IMR-90 (cell line): ENCODE data around the gene LYRM4. TPM values are rescaled to one million over a fixed set of nuclear protein-coding genes. Genes with fewer than 3 reads are reported as not detected.

Experiments used
- ATAC-seq: fragments of 200-7000 bp; cut with Tn5 transposase; 2 replicates; pipeline ENCODE4 v1.9.1; 2020; ENCODE audit warnings: low read depth, mild to moderate bottlenecking, moderate library complexity
- BruUV-seq: library from RNA; stranded (reverse); fragments of 400-500 nt; replicated peaks from 2 replicates; lab custom pipeline; 2021; lab: Mats Ljungman, UMichigan
- CTCF ChIA-PET: fragments of 300-600 bp; formaldehyde crosslinking; extraction: SDS; loops from one replicate; lab custom pipeline; 2021; ENCODE audit warnings: antibody characterized with exemption; lab: Yijun Ruan, JAX
- POLR2A ChIA-PET: fragments of 300-600 bp; sonication (Branson Sonifier 250); formaldehyde crosslinking; loops from one replicate; lab custom pipeline; 2022; ENCODE audit warnings: antibody characterized with exemption; ENCODE audit not compliant: unreplicated experiment; lab: Charles Lee
- DNase-seq: peaks from one replicate; pipeline ENCODE4 v3.0.0; 2013
- H2AFZ ChIP-seq: replicated peaks from 2 replicates; pipeline ENCODE3; 2013; ENCODE audit warnings: low read length, mild to moderate bottlenecking; ENCODE audit not compliant: poor library complexity
- H2AK5ac ChIP-seq: 2 replicates; pipeline ENCODE4 v1.6.1; 2013; ENCODE audit warnings: low read depth, low read length, inconsistent platforms
- H2AK9ac ChIP-seq: replicated peaks from 2 replicates; pipeline ENCODE3; 2013; ENCODE audit warnings: mild to moderate bottlenecking, low read depth, low read length, moderate library complexity; ENCODE audit not compliant: poor library complexity
- H2BK120ac ChIP-seq: 2 replicates; pipeline ENCODE4 v1.6.1; 2013; ENCODE audit warnings: low read depth, low read length, inconsistent platforms
- H2BK15ac ChIP-seq: 3 replicates; pipeline ENCODE4 v1.6.1; 2013; ENCODE audit warnings: low read depth, low read length, inconsistent platforms
- H2BK20ac ChIP-seq: 2 replicates; pipeline ENCODE4 v1.6.1; 2013; ENCODE audit warnings: low read depth, mild to moderate bottlenecking, inconsistent platforms, low read length, moderate library complexity
- H2BK5ac ChIP-seq: 2 replicates; pipeline ENCODE4 v1.6.1; 2013; ENCODE audit warnings: mild to moderate bottlenecking, low read depth, low read length, inconsistent platforms; ENCODE audit not compliant: poor library complexity, severe bottlenecking
- H3K14ac ChIP-seq: replicated peaks from 2 replicates; pipeline ENCODE4 v1.6.1; 2013; ENCODE audit warnings: low read depth, low read length, inconsistent platforms
- H3K18ac ChIP-seq: 2 replicates; pipeline ENCODE4 v1.6.1; 2013; ENCODE audit warnings: low read depth, low read length, control low read depth
- H3K23ac ChIP-seq: 2 replicates; pipeline ENCODE4 v1.6.1; 2013; ENCODE audit warnings: low read depth, low read length, inconsistent platforms
- H3K27ac ChIP-seq: 2 replicates; pipeline ENCODE4 v1.5.1; 2013; ENCODE audit warnings: mild to moderate bottlenecking, control low read depth, low read length; ENCODE audit not compliant: insufficient read depth
- H3K27me3 ChIP-seq: 2 replicates; pipeline ENCODE4 v1.6.1; 2013; ENCODE audit warnings: low read length; ENCODE audit not compliant: control insufficient read depth, insufficient read depth
- H3K36me3 ChIP-seq: 2 replicates; pipeline ENCODE4 v1.6.1; 2013; ENCODE audit warnings: low read length, mixed read lengths; ENCODE audit not compliant: control insufficient read depth, insufficient read depth
- H3K4ac ChIP-seq: 2 replicates; pipeline ENCODE4 v1.6.1; 2013; ENCODE audit warnings: low read depth, low read length, inconsistent platforms
- H3K4me1 ChIP-seq: 2 replicates; pipeline ENCODE4 v1.6.1; 2013; ENCODE audit warnings: low read length, mixed read lengths; ENCODE audit not compliant: control insufficient read depth, insufficient read depth
- H3K4me2 ChIP-seq: 2 replicates; pipeline ENCODE4 v1.6.1; 2013; ENCODE audit warnings: low read depth, mild to moderate bottlenecking, control low read depth, low read length, moderate library complexity
- H3K4me3 ChIP-seq: 2 replicates; pipeline ENCODE4 v1.5.1; 2013; ENCODE audit warnings: low read depth, mild to moderate bottlenecking, control low read depth, low read length, moderate library complexity; ENCODE audit not compliant: insufficient read depth
- H3K56ac ChIP-seq: 2 replicates; pipeline ENCODE4 v1.6.1; 2013; ENCODE audit warnings: low read length, inconsistent platforms; ENCODE audit not compliant: insufficient read depth; ENCODE audit errors: extremely low read depth
- H3K79me1 ChIP-seq, 2 experiments: 2 replicates each; pipeline ENCODE4 v1.6.1; 2013; ENCODE audit warnings: low read length in 2 of 2, inconsistent platforms in 1 of 2, low read depth in 1 of 2
- H3K9ac ChIP-seq: 2 replicates; pipeline ENCODE4 v1.6.1; 2013; ENCODE audit warnings: low read depth, low read length, control low read depth
- H3K9me1 ChIP-seq: 2 replicates; pipeline ENCODE4 v1.6.1; 2013; ENCODE audit warnings: low read length, inconsistent platforms; ENCODE audit not compliant: insufficient read depth
- H3K9me3 ChIP-seq: 2 replicates; pipeline ENCODE4 v1.6.1; 2013; ENCODE audit warnings: low read length; ENCODE audit not compliant: control insufficient read depth, insufficient read depth
- H4K20me1 ChIP-seq: 2 replicates; pipeline ENCODE4 v1.6.1; 2013; ENCODE audit warnings: low read length, inconsistent platforms; ENCODE audit not compliant: insufficient read depth
- H4K5ac ChIP-seq: 2 replicates; pipeline ENCODE4 v1.6.1; 2013; ENCODE audit warnings: mild to moderate bottlenecking, low read depth, low read length, control low read depth
- H4K8ac ChIP-seq, 2 experiments: 2 replicates each; pipeline ENCODE4 v1.6.1; 2013; ENCODE audit warnings: low read depth in 2 of 2, low read length in 2 of 2, control low read depth in 1 of 2, inconsistent platforms in 1 of 2
- H4K91ac ChIP-seq: 2 replicates; pipeline ENCODE4 v1.6.1; 2013; ENCODE audit warnings: low read depth, low read length, inconsistent platforms; ENCODE audit not compliant: insufficient read depth
- CEBPB ChIP-seq: IDR thresholded peaks from 2 replicates; pipeline ENCODE4 v1.6.1; 2012; ENCODE audit warnings: low read depth, low read length, improper control_type of control experiment
- MAFK ChIP-seq: IDR thresholded peaks from 2 replicates; pipeline ENCODE4 v1.6.1; 2012; ENCODE audit warnings: low read depth, low read length, improper control_type of control experiment
- RAD21 ChIP-seq: IDR thresholded peaks from 2 replicates; pipeline ENCODE4 v1.6.1; 2012; ENCODE audit warnings: low read length, improper control_type of control experiment
- RCOR1 ChIP-seq: IDR thresholded peaks from 2 replicates; pipeline ENCODE4 v1.6.1; 2012; ENCODE audit warnings: mild to moderate bottlenecking, low read length, improper control_type of control experiment; ENCODE audit not compliant: insufficient replicate concordance
- SMC3 ChIP-seq: fragments of 150-350 bp; IDR thresholded peaks from 2 replicates; pipeline ENCODE4 v1.6.1; 2016; ENCODE audit warnings: low read depth, mild to moderate bottlenecking, antibody characterized with exemption, low read length, moderate library complexity
- WGBS, 2 experiments: methylation state at CpG; one replicate each; pipeline versions ENCODE4 v1.1.5 to v1.1.7; 2013; ENCODE audit warnings: missing lambda C conversion rate in 2 of 2; ENCODE audit not compliant: insufficient read length in 1 of 2; ENCODE audit errors: extremely low coverage in 2 of 2; 5-methylcytosine and 5-hydroxymethylcytosine counted together
- dilution Hi-C: fragments of 300-500 bp; cut with HindIII; formaldehyde crosslinking; loops from one replicate; pipeline ENCODE4 v1.14.3; 2018; ENCODE audit warnings: low sequenced_read_pairs; ENCODE audit not compliant: unreplicated experiment
- in situ Hi-C: fragments of 300-500 bp; cut with MboI; formaldehyde crosslinking; loops from 3 replicates; pipeline ENCODE4 v1.14.3; 2019; ENCODE audit warnings: low sequenced_read_pairs, inconsistent platforms, mixed read lengths
- intact Hi-C: fragments of 100-400 bp; cut with micrococcal nuclease; formaldehyde crosslinking; loops from 2 replicates; pipeline ENCODE4 v1.10.0; 2022
- polyA plus RNA-seq, 3 experiments: library from polyadenylated mRNA; depleted of rRNA; stranded (reverse); fragments of >200 nt; gene quantifications; 2 replicates each; pipeline ENCODE4 v1.2.3, GENCODE V29; 2012; ENCODE audit warnings: low replicate concordance in 1 of 3
- total RNA-seq: library from RNA; depleted of rRNA; stranded (reverse); fragments of >200 nt; gene quantifications from 2 replicates; pipeline ENCODE4 v1.2.3, GENCODE V29; 2012

Gene LYRM4
- total and polyA plus RNA-seq, 2 of the 4 experiments (the other 2 are of a cell fraction) = 11.5 to 26.6 TPM

DNA sequence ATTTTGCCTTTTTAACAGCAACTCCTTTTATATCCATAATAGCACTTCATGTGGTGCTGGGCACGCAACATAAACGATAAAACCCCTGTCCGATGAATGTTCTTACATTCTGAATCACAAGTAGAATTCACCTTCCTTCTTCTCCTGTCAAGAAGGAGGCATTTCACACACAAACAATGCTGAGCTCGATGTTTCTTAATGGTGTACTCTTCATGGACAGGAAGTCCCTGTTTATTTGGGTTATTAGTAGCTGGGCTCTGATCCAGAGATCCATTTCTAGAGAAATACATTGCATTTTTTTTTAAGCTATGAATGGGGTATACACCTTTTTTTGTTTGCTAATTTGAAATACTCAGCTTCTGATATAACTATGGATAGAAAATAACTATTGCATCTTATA is 93.2 kb downstream of the LYRM4 start:
- Histone ChIP-seq H3K4me3 (no peak overlapping the region), H4K20me1 (no peaks in the 10 kb centered on the region), H4K5ac (no peak overlapping the region), H3K4me2 (peak overlapping the region; percentile 50; the same call in 1 of the 2 replicates), H3K9ac (no peak overlapping the region), H3K9me1 (peaks cover 6% of the 10 kb centered on the region), H3K23ac (no peak overlapping the region), H2AFZ (no peak overlapping the region), H4K8ac (no peak overlapping the region), H3K27ac (no peak overlapping the region), H2BK120ac (no peak overlapping the region), H3K14ac (no peak overlapping the region), H3K9me3 (no peaks in the 10 kb centered on the region), H2BK5ac (no peak overlapping the region), H3K36me3 (no peaks in the 10 kb centered on the region), H3K18ac (no peak overlapping the region), H2AK5ac (no peak overlapping the region), H3K4me1 (no peaks in the 10 kb centered on the region; the same call in none of the 2 replicates), H2BK15ac (no peak overlapping the region), H4K91ac (no peak overlapping the region), H2AK9ac (no peak overlapping the region), H3K27me3 (no peaks in the 10 kb centered on the region), H3K56ac (no peak overlapping the region), H3K79me1 (no peaks in the 10 kb centered on the region; a peak in 1 of 4 replicates), H3K4ac (no peak overlapping the region), H2BK20ac (no peak overlapping the region)
- ChIA-PET POLR2A (interaction anchor here (0.7 kb wide), 1 partner anchor 208 kb away, joined by 5 read pairs; no protein-coding TSS in a partner anchor), CTCF (interaction anchor here (0.7 kb wide), 1 partner anchor 12 kb away, joined by 3 read pairs; no protein-coding TSS in a partner anchor)
- WGBS, 2 experiments = 18% methylated on average over 3 of the region's 4 CpGs; no CpG with 5 or more reads in 1 of the 2 experiments
- ATAC-seq (peak; percentile 61), DNase-seq (peak; percentile 81)
- TF ChIP-seq CEBPB (peak; percentile 4; the same call in 1 of the 2 replicates), MAFK (peak; percentile 55; the same call in 1 of the 2 replicates), SMC3 (no peak), RCOR1 (no peak), RAD21 (no peak)
- dilution Hi-C loops (no loop called here), intact Hi-C loops (no loop called here), in situ Hi-C loops (no loop called here)
- BruUV-seq = no TSS peak
